Measurements from ENCODE around the gene PTPRN2.
"Not testable (repeated sequence)": the region's sequence is repeated elsewhere in the genome, so short reads cannot be mapped to it uniquely, and the experiment has no call there.

PTPRN2 gene

GRCh38 chr7:158419238-158419785 is 168.3 kb downstream of the PTPRN2 start:
- DNase-seq (ENCODE audit: low read depth) = no peak

GRCh38 chr7:158418395-158418794 is 169.2 kb downstream of the PTPRN2 start:
- not testable (repeated sequence) for DNase-seq (ENCODE audit: low read depth)

DNA sequence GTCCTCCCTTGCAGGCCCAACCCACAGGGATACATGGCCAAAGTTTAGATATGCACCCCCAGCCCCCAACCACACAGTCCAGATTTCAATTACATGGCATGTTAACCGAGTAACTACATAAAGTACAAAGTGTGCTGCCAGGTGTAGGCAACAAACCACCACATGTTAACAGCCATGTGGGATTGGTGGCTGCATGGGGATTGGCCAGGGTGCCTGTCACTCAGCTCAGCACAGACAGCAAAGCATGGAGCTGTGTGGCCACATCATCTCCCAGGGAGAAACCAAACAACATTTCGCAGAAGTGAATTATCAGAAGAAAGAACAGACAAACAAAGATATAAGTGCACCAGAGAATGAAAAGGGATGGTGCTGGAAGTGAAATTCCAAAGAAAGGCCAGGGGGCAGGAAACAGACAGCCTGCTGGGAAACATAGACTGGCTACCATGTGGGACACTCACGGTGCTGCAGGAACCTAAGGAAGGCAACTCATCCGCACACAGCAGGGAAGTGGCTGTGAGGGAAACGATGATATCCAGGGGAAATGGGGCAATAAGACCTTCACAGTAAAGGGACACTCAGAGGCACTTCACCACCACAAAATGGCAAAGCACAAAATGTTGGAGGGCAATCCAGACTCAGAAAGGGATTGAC is 171.2 kb downstream of the PTPRN2 start:
- no peak for DNase-seq (ENCODE audit: low read depth)

DNA sequence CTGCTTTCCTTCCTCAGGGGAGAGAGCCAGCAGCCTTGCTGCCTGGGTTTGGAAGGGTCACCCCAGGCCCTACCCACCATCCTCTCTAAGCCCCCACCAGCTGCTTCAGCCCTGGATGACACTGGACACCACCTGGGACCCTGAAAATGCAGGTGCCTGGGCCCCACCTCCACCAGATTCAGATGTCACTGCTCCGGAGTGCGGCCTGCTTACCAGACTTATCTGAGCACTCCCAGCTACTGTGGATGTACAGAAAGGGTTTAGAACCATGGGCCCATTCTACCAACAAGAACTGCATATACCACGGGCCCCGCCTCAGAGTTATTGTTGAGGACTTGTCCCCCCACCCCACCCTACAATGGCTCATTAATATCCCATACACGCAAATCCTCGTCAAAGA is 172.3 kb downstream of the PTPRN2 start:
- DNase-seq (ENCODE audit: low read depth) = no peak

DNA sequence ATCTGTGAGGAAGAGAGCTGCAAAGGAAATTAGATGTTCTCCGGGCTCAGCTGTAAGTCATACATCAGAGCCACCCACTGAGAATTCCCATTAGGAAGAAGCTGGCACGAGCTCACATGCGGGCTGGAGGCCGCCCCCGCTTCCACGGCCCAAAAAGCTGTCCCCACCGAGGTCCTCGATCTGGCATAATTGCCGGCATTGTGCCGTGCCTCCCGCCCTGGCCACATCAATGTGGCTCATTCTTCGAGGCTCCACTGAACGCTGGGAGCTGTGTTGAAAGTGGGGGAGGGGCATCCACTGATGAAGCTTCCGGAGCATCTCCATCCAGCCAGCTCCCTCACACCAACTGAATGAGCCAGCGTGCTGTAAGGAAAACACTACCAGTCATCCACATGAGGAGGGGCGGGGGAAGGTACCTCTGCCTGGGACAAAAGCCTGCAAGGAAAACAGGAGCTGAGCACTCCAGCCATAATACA is 173.1 kb downstream of the PTPRN2 start:
- DNase-seq (ENCODE audit: low read depth) = no peak

GRCh38 chr7:158414002-158414401 is 173.6 kb downstream of the PTPRN2 start:
- DNase-seq (ENCODE audit: low read depth) = no peak

DNA sequence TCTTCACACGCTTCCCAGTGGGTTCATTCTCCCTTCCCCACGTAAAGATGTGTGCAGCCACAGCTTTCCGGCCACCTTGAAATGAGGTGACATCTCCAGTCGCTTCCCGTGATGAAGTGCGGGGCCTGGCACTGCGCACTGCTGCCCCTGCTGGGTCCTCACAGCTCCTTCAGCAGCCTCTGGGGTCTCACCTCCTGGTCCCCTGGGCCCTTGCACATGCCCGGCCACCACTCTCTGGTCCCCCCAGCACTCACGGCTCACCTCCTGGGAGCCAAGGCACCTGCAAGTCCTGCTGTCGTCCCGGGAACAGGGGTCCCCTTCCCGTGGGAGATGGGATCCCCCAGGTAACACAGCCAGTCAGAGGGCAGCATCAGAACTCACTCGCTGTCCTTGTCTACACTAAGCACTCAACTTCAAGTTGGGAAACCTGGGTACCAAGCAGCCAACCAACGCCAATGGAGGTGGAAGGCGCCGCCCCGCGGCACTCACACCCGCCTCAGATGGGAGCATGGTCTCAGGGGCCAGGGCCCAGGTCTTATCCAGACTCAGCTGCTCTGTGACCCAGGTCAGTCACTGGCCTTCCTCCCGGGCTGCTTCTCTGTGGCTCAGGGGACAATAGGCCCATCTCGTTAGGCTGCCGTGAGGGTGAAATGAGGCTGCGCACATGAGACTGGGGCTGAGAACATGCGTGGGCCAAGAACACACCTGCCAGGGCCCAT is 176.2 kb downstream of the PTPRN2 start:
- DNase-seq (ENCODE audit: low read depth) = no peak

- no peak for DNase-seq (ENCODE audit: low read depth)
These were observed 176.9 kb downstream of the PTPRN2 start for GRCh38 chr7:158410720-158411119.

DNA sequence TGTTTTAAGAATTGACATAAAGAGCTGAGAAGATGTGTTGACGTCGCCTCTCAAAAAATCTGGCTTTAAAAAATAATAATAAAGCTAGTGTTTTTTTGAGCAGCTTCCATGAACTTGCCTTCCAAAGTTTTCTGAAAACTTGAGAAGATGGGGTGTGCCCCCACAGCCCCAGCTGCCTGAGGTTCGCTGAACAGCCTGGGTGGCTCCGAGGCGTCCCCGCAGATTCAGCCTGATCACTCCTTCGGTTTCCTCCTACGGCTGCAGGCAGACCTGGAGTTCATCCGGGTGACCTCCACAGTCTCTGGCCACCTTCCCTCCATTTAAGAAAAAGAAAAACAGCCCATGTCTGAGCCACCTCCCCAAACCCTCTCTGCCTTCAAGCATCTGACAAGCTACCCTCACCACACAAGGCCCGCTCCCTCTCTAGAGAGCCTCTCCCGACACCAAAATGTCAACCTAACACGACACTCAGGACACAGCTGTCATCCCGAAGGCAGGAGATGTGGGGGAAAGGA is 177.8 kb downstream of the PTPRN2 start:
- DNase-seq (ENCODE audit: low read depth) = no peak

- DNase-seq (ENCODE audit: low read depth) = no peak
These were observed 178.5 kb downstream of the PTPRN2 start for GRCh38 chr7:158409120-158409519.

DNA sequence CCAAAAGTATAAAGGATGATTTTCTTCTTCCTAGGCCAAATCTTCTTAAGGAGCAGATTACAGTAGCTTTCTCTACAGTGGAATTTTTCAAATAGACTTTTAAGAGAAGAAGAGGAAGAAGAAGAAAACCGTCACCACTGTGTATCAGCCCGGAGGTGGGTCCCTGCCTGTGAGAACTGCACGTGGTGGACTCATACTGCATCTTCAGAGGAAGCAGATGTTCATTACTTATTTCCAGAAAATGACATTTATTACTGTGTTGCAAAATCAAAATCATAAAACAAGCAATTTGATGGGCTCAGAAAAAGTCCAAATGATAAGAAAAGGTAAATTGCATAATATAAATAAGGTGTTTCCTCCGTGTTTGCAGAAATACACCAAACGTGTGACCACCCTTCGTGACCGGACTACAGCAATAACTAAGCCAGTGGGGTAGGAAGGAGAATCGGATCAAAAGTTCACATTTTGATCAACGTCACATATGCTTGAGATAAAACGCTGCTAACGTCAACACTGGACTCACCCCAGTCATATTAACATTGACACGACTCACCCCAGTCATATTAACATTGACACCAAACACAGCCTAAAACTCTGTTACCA is 179.2 kb downstream of the PTPRN2 start:
- no peak for DNase-seq (ENCODE audit: low read depth)

DNA sequence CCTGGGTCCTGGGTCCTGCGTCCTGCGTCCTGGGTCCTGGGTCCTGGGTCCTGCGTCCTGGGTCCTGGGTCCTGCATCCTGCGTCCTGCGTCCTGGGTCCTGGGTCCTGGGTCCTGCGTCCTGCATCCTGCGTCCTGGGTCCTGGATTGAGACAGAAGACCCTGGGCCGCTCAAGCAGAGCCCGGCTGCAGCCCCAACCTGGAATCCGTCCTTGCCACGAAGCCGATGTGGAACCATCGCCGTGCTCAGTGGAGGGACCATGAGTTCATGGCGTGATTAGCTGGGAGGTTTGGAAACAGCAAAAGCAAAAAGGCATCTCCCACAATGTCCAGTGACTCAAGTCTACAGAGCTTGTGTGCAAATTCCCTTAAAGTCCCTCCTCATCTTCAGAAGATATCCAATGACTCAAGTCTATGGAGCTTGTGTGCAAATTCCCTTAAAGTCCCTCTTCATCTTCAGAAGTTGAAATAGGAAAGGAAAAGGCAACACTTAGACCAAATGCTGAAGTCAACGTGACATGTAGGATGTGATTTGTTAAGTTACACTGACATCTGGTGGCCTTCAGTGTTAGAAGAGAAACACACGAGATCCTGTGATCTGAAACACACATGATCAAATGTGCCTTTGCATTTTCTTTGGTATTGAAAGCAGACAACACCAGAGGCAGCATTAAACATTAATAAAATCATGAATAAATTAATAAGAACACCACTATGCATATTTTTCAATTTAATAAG is 179.9 kb downstream of the PTPRN2 start:
- DNase-seq (ENCODE audit: low read depth) = no peak

DNA sequence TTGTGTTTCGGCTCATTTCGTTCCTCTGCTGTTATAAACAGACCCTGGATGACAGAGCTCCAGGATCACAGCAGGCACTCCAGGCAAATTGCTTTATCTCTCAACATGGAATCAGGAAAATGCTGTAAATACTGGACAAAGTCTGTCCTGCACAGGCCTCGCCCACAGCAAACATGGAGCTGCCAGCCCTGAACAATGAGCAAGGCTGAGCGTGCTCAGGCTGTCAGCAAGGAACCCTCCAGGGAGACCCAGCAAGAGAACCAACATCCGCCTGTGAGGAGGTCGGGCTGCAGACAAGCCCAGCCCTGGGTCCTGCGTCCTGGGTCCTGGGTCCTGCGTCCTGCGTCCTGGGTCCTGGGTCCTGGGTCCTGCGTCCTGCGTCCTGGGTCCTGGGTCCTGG is 180.8 kb downstream of the PTPRN2 start:
- DNase-seq (ENCODE audit: low read depth) = no peak

- DNase-seq (ENCODE audit: low read depth) = no peak
These were observed 181.3 kb downstream of the PTPRN2 start for GRCh38 chr7:158406364-158406763.

- not testable (repeated sequence) for DNase-seq (ENCODE audit: low read depth)
These were observed 181.9 kb downstream of the PTPRN2 start for GRCh38 chr7:158405771-158406170.

- no peak for DNase-seq (ENCODE audit: low read depth)
These were observed 182.3 kb downstream of the PTPRN2 start for GRCh38 chr7:158405324-158405723.

GRCh38 chr7:158404031-158404761 is 183.4 kb downstream of the PTPRN2 start:
- DNase-seq (ENCODE audit: low read depth) = no peak

DNA sequence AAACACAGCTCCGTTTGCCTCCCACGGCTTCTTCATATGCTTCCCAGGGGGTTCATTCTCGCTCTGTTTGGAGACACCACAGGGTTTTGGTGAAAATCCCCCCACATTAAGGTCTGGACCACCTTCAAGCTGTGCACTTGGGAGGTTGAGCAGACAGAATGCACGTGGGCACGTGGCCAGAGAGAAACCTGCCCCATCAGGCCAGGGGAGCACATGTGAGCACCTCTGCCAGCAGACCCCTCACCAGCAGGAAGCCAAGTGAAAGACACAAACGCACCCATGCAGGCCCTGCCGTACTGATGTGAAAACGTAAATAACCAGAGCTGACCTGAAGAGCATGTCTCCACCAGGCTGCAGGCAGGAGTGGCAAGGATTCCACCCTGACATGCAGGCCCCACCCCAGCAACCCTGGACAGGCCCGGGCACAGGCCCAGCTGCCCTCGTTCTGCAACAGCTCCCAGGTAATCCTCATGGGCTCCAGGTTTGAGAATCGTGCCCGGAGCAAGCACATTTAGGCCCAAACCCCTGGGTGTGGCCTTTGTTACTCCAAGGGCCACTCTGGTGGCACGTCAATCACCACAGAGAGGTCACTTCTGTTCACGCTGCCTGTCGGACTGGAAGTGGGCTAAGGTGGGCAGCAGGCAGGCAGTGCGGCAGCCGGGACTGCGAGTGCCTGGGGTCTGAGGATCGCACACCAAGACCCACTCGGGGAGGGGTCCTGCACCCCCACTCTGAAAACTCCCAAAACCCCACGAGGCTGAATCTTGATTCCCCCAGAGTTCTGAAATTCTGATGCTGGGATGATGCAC is 184.4 kb downstream of the PTPRN2 start:
- no peak for DNase-seq (ENCODE audit: low read depth)

GRCh38 chr7:158402471-158402870 is 185.2 kb downstream of the PTPRN2 start:
- no peak for DNase-seq (ENCODE audit: low read depth)

- DNase-seq (ENCODE audit: low read depth) = no peak
These were observed 185.8 kb downstream of the PTPRN2 start for GRCh38 chr7:158401826-158402225.

Data from CMK (cell line).